ENCODE measurements around the gene SAMMSON.

Gene SAMMSON

GRCh38 chr3:69987833-69988232 is 11.7 kb upstream of the SAMMSON start:
- no peak for DNase-seq (ENCODE audit: low spot score)
- ChIA-PET CTCF (no interaction called here), POLR2A (ENCODE audit: low non-redundant PET) (no interaction called here)
- H3K27ac ChIP-seq: no peak overlapping the region
- TF ChIP-seq CTCF (conservative IDR thresholded peaks at IDR 0.05; ENCODE audit: low read depth): no peak

- ChIA-PET POLR2A (ENCODE audit: low non-redundant PET) (no interaction called here), CTCF (no interaction called here)
- no peak for DNase-seq (ENCODE audit: low spot score)
- H3K27ac ChIP-seq: no peak overlapping the region
- TF ChIP-seq CTCF (conservative IDR thresholded peaks at IDR 0.05; ENCODE audit: low read depth): no peak
These were observed 5.8 kb upstream of the SAMMSON start for GRCh38 chr3:69993757-69994156.

GRCh38 chr3:69994919-69995318 is 4.6 kb upstream of the SAMMSON start:
- DNase-seq (ENCODE audit: low spot score): no peak
- POLR2A ChIA-PET (ENCODE audit: low non-redundant PET): no interaction called here
- CTCF ChIA-PET: no interaction called here
- no peak overlapping the region for H3K27ac ChIP-seq
- TF ChIP-seq CTCF (conservative IDR thresholded peaks at IDR 0.05; ENCODE audit: low read depth): no peak

GRCh38 chr3:69997631-69998307 is 1.8 kb upstream of the SAMMSON start:
- H3K27ac ChIP-seq: no peak overlapping the region
- TF ChIP-seq CTCF (conservative IDR thresholded peaks at IDR 0.05; ENCODE audit: low read depth): no peak
- DNase-seq (ENCODE audit: low spot score): no peak
- ChIA-PET CTCF (no interaction called here), POLR2A (ENCODE audit: low non-redundant PET) (no interaction called here)

GRCh38 chr3:69998759-69999139 is 784 bp upstream of the SAMMSON start:
- ChIA-PET POLR2A (ENCODE audit: low non-redundant PET) (no interaction called here), CTCF (no interaction called here)
- H3K27ac ChIP-seq: no peak overlapping the region
- TF ChIP-seq CTCF (conservative IDR thresholded peaks at IDR 0.05; ENCODE audit: low read depth): no peak
- no peak for DNase-seq (ENCODE audit: low spot score)

- ChIA-PET POLR2A (ENCODE audit: low non-redundant PET) (no interaction called here), CTCF (no interaction called here)
- no peak overlapping the region for H3K27ac ChIP-seq
- no peak for DNase-seq (ENCODE audit: low spot score)
- no peak for TF ChIP-seq CTCF (conservative IDR thresholded peaks at IDR 0.05; ENCODE audit: low read depth)
These were observed 486 bp downstream of the SAMMSON start for GRCh38 chr3:70000028-70000410.
